Type B pancreatic cell (in vitro differentiated cells): ENCODE data around the gene OSBP. TPM values are rescaled to one million over a fixed set of nuclear protein-coding genes. Genes with fewer than 3 reads are reported as not detected.

ENCODE experiments used
- DNase-seq: peaks from one replicate; pipeline ENCODE4 v3.0.0; 2021; ENCODE audit warnings: mixed read lengths; ENCODE audit not compliant: unreplicated experiment; ENCODE audit errors: extremely low spot score
- H3K27ac Mint-ChIP-seq: 2 replicates; pipeline ENCODE4 v1.8.0; 2021; ENCODE audit warnings: mild to moderate bottlenecking, mixed read lengths
- H3K27me3 Mint-ChIP-seq: 2 replicates; pipeline ENCODE4 v1.8.0; 2021; ENCODE audit warnings: mixed read lengths
- H3K36me3 Mint-ChIP-seq: 2 replicates; pipeline ENCODE4 v1.8.0; 2021; ENCODE audit warnings: mixed read lengths
- H3K4me1 Mint-ChIP-seq: one replicate; pipeline ENCODE4 v1.8.0; 2021; ENCODE audit warnings: mixed read lengths; ENCODE audit not compliant: unreplicated experiment
- H3K4me3 Mint-ChIP-seq: 2 replicates; pipeline ENCODE4 v1.8.0; 2021; ENCODE audit warnings: mild to moderate bottlenecking, mixed read lengths
- H3K9me3 Mint-ChIP-seq: 2 replicates; pipeline ENCODE4 v1.8.0; 2021; ENCODE audit warnings: mixed read lengths
- total RNA-seq: library from RNA; stranded (reverse); gene quantifications from 2 replicates; pipeline ENCODE4 v1.2.1, GENCODE V29; 2021; ENCODE audit warnings: low replicate concordance
- TF ChIP-seq, protein P1 (sequence below): fragments of 200-600 bp; sonication (generic); conservative IDR thresholded peaks from 2 replicates; pipeline ENCODE4 v1.5.0; 2021; ENCODE audit warnings: antibody characterized with exemption, mild to moderate bottlenecking

Gene OSBP
- total RNA-seq, 1 donor from 2014 or later: 42.4 TPM

DNA sequence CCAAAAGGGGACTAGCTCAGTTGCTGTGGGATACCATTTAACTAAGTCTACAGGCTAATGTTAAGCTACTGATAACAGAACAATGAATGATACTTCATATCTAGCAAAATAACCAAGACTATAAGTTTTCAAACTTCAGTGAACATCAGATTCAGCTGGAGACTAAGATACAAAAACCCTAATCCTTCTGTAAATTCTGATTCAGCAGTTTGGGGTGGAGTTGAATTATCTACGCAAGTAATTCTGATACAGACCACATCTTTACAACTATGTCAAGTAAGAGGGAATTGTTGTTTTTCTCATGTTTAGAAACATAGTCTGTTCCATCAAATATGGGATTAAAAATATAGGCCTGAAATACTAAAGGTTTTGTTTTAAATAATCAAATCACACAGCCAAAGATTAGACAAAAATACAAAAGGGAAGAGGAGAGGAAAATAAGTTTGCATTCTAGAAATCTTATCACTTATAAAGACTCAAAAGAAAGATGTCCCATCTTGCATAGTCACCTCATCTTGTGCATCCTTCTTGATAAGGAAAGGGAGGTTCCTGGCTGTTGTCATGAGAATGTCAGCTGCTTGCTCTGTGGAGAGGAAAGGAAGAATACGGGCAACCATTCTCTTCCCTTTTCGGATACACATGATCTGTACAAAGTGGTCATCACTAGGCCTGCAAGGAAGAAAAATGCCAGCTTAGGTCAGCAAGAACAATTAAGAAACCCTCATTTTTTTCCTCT lies 31.8 kb upstream of the OSBP start:
- no peak overlapping the region for H3K27ac Mint-ChIP-seq
- DNase-seq: no peak

DNA sequence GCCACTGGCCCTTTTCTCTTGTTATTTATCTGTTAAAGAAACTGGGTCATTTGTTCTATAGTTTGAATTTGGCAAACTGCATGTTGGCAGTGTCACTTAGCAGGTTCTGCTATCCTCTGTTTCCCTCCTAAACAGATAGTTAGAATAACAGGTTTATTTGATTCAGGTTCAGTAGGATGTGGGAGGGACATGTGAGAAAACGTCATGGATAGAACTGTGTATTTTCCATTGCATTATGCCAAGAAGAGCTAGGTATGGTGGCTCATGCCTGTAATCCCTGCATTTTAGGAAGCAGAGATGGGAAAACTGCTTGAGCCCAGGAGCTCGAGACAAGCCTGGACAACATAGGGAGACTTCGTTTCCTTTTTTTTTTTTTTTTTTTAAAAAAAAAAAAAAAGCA lies 29.0 kb upstream of the OSBP start:
- Mint-ChIP-seq H3K4me3 (no peak overlapping the region), H3K36me3 (peaks cover 57% of the 10 kb centered on the region), H3K9me3 (no peaks in the 10 kb centered on the region), H3K27ac (no peak overlapping the region), H3K27me3 (no peaks in the 10 kb centered on the region), H3K4me1 (no peaks in the 10 kb centered on the region)
- TF ChIP-seq, protein P1, sequence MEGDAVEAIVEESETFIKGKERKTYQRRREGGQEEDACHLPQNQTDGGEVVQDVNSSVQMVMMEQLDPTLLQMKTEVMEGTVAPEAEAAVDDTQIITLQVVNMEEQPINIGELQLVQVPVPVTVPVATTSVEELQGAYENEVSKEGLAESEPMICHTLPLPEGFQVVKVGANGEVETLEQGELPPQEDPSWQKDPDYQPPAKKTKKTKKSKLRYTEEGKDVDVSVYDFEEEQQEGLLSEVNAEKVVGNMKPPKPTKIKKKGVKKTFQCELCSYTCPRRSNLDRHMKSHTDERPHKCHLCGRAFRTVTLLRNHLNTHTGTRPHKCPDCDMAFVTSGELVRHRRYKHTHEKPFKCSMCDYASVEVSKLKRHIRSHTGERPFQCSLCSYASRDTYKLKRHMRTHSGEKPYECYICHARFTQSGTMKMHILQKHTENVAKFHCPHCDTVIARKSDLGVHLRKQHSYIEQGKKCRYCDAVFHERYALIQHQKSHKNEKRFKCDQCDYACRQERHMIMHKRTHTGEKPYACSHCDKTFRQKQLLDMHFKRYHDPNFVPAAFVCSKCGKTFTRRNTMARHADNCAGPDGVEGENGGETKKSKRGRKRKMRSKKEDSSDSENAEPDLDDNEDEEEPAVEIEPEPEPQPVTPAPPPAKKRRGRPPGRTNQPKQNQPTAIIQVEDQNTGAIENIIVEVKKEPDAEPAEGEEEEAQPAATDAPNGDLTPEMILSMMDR: no peak
- DNase-seq: no peak

More for the DNA sequence above, 31.8 kb upstream of the OSBP start:
- no peak overlapping the region for H3K4me3 Mint-ChIP-seq
- H3K27me3 Mint-ChIP-seq: no peaks in the 10 kb centered on the region
- TF ChIP-seq, protein P1: no peak
- peaks cover 56% of the 10 kb centered on the region for H3K36me3 Mint-ChIP-seq
- no peaks in the 10 kb centered on the region for H3K9me3 Mint-ChIP-seq
- H3K4me1 Mint-ChIP-seq: no peaks in the 10 kb centered on the region

DNA sequence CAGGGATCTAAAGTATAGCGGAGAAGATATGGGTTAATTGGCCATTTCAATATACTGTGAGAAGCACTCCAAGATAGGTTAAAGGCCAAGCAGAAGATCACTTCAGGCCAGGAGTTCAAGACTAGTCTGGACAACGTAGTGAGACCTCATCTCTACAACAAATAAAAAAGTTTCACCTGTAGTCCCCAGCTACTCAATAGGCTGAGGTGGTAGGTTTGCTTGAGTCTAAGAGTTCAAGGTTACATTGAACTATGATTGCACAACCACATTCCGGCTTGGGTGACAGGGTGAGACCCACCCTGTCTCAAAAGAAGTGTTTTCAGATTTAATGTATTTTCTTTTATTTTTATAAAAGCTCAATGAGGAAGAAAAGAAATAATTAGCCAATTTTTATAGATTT lies 27.8 kb upstream of the OSBP start:
- no peaks in the 10 kb centered on the region for H3K9me3 Mint-ChIP-seq
- TF ChIP-seq, protein P1: no peak
- peaks cover 47% of the 10 kb centered on the region for H3K36me3 Mint-ChIP-seq
- H3K4me3 Mint-ChIP-seq: no peak overlapping the region
- H3K27ac Mint-ChIP-seq: no peak overlapping the region
- no peaks in the 10 kb centered on the region for H3K27me3 Mint-ChIP-seq
- no peak for DNase-seq
- no peaks in the 10 kb centered on the region for H3K4me1 Mint-ChIP-seq

DNA sequence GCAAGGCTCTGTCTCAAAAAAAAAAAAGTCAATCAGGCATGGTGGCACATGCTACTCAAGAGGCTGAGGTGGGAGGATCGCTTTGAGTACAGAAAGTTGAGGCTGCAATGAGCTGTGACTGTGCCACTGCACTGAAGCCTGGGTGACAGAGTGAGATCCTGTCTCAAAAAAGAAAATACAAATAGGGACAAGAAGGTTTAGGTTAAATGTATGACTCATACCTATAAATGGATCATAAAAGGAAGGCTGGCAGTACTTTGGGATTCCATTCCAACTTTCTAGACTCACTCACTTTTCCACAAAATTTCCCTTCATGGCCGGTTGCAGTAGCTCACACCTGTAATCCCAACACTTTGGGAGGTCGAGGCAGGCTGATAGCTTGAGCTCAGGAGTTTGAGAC lies 25.6 kb upstream of the OSBP start:
- Mint-ChIP-seq H3K4me3 (no peak overlapping the region), H3K27me3 (no peaks in the 10 kb centered on the region), H3K4me1 (no peaks in the 10 kb centered on the region), H3K9me3 (no peaks in the 10 kb centered on the region), H3K36me3 (peaks cover 50% of the 10 kb centered on the region), H3K27ac (no peak overlapping the region)
- DNase-seq: no peak
- TF ChIP-seq, protein P1: no peak

DNA sequence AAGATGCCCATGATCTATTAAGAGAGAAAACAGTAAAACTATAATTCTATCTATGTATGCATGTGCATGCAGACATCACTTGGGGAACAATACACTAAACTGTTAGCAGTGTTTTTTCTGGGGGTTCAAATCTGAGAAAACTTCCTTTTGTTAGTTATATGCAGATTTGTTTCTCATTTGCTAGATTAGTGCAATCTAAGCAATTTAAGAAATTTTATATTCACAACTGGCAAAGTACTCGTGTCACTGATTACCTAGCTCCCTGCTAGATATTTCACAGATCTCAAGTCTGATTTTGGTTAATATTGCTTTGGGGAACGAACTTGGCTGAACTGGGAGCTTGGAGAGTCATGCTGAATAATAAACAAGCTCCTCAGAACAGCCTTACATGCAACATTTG lies 14.9 kb upstream of the OSBP start:
- no peaks in the 10 kb centered on the region for H3K9me3 Mint-ChIP-seq
- no peaks in the 10 kb centered on the region for H3K36me3 Mint-ChIP-seq
- H3K27me3 Mint-ChIP-seq: no peaks in the 10 kb centered on the region
- H3K27ac Mint-ChIP-seq: no peak overlapping the region
- TF ChIP-seq, protein P1: no peak
- DNase-seq: no peak
- H3K4me1 Mint-ChIP-seq: no peaks in the 10 kb centered on the region
- no peak overlapping the region for H3K4me3 Mint-ChIP-seq
